Osteoblast (primary cell): ENCODE measurements around the gene MFAP3L. TPM values are rescaled to one million over a fixed set of nuclear protein-coding genes. Genes with fewer than 3 reads are reported as not detected.

Source experiments
- DNase-seq: peaks from one replicate; pipeline ENCODE4 v3.0.0; 2011; ENCODE audit warnings: low spot score, mixed read lengths; ENCODE audit not compliant: insufficient read length; ENCODE audit errors: missing footprints
- H2AFZ ChIP-seq: 2 replicates; pipeline ENCODE4 v1.6.0; 2011; ENCODE audit warnings: mild to moderate bottlenecking, low read length
- H3K27ac ChIP-seq: 2 replicates; pipeline ENCODE4 v1.5.1; 2011; ENCODE audit warnings: mild to moderate bottlenecking, low read depth, low read length, moderate library complexity
- H3K27me3 ChIP-seq: 2 replicates; pipeline ENCODE4 v1.6.0; 2012; ENCODE audit warnings: mild to moderate bottlenecking, control low read depth, inconsistent platforms, low read length, moderate library complexity; ENCODE audit not compliant: insufficient read depth
- H3K36me3 ChIP-seq: 2 replicates; pipeline ENCODE4 v1.5.1; 2011; ENCODE audit warnings: mild to moderate bottlenecking, low read length, control low read depth, moderate library complexity; ENCODE audit not compliant: insufficient read depth
- H3K4me1 ChIP-seq: 2 replicates; pipeline ENCODE4 v1.5.1; 2011; ENCODE audit warnings: mild to moderate bottlenecking, low read length, control low read depth, moderate library complexity; ENCODE audit not compliant: insufficient read depth
- H3K4me2 ChIP-seq: 2 replicates; pipeline ENCODE4 v1.6.0; 2011; ENCODE audit warnings: mild to moderate bottlenecking, low read length; ENCODE audit not compliant: insufficient read depth
- H3K4me3 ChIP-seq: fragments of 200-600 bp; sonication (generic); 3 replicates; pipeline ENCODE4 v1.5.1; 2012; ENCODE audit warnings: mild to moderate bottlenecking, low read length, inconsistent platforms; ENCODE audit not compliant: insufficient read depth
- H3K79me2 ChIP-seq: 2 replicates; pipeline ENCODE4 v1.6.0; 2012; ENCODE audit warnings: mild to moderate bottlenecking, low read length, control low read depth, inconsistent platforms; ENCODE audit not compliant: insufficient read depth
- H3K9me3 ChIP-seq: 2 replicates; pipeline ENCODE4 v1.5.1; 2011; ENCODE audit warnings: low read depth, low read length, control low read depth
- H4K20me1 ChIP-seq: 2 replicates; pipeline ENCODE4 v1.6.0; 2012; ENCODE audit warnings: mild to moderate bottlenecking, low read length, control low read depth; ENCODE audit not compliant: insufficient read depth
- CTCF ChIP-seq: IDR thresholded peaks from 2 replicates; pipeline ENCODE4 v1.5.1; 2011; ENCODE audit warnings: mild to moderate bottlenecking, low read depth, low read length, moderate library complexity; ENCODE audit errors: extremely low read depth
- total RNA-seq: library from RNA; depleted of rRNA; stranded (reverse); fragments of >200 nt; gene quantifications from 2 replicates; pipeline ENCODE4 v1.2.3, GENCODE V29; 2012

MFAP3L gene
- total RNA-seq, 1 donor = 7.6 TPM

DNA sequence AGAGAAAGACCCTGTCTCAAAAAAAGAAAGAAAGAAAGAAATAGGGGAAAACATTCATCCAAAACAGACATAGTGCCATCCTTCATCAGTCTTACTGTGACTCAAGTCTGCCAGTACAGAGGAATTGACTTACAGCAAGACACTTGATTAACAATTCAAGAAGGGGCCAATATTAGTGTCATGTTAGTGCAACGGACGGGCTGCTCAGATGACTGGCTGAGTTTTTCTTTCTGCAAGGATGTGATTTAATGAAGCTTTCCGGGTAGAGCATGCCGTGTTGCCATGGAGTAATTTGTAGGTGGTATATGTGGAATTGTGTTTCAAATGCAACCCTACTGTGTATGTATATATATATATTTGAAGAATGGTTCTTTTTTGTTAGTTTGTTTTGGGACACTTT is 12.6 kb upstream of the MFAP3L start:
- Histone ChIP-seq H3K9me3 (no peaks in the 10 kb centered on the region), H4K20me1 (no peaks in the 10 kb centered on the region), H3K27me3 (no peaks in the 10 kb centered on the region), H3K4me1 (no peaks in the 10 kb centered on the region), H3K4me3 (no peak overlapping the region), H3K4me2 (no peak overlapping the region), H3K36me3 (no peaks in the 10 kb centered on the region), H3K79me2 (no peaks in the 10 kb centered on the region), H3K27ac (no peak overlapping the region), H2AFZ (no peak overlapping the region)
- TF ChIP-seq CTCF = no peak
- DNase-seq = no peak

DNA sequence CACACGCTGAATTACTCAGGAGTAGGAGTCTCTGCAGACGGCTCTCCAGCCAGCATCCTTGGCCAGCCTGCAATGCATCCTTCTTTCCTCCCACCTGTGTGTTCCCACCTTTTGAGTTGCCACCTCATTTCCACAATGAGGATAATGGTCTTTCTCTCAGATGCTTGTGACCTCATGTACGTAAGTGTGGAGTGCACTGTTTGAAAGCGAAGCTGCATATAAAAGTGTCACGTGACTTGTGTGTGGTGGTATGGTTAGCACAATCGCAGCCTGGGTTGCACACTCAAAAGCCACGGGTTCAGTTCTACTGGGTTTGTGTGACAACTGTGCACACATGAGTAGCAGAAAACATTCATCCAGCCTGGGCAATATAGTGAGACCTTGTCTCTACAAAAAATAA is 12.0 kb upstream of the MFAP3L start:
- no peak for DNase-seq
- H3K4me2 ChIP-seq = no peak overlapping the region
- no peaks in the 10 kb centered on the region for H4K20me1 ChIP-seq
- H3K79me2 ChIP-seq = no peaks in the 10 kb centered on the region
- H3K9me3 ChIP-seq = no peaks in the 10 kb centered on the region
- no peak overlapping the region for H3K27ac ChIP-seq
- TF ChIP-seq CTCF = no peak
- no peak overlapping the region for H3K4me3 ChIP-seq
- no peaks in the 10 kb centered on the region for H3K4me1 ChIP-seq
- no peak overlapping the region for H2AFZ ChIP-seq
- H3K36me3 ChIP-seq = no peaks in the 10 kb centered on the region
- no peaks in the 10 kb centered on the region for H3K27me3 ChIP-seq

GRCh38 chr4:170037481-170037880 is 11.3 kb upstream of the MFAP3L start:
- Histone ChIP-seq H3K4me3 (no peak overlapping the region), H2AFZ (no peak overlapping the region), H3K27me3 (no peaks in the 10 kb centered on the region), H4K20me1 (no peaks in the 10 kb centered on the region), H3K79me2 (no peaks in the 10 kb centered on the region), H3K4me2 (no peak overlapping the region), H3K9me3 (no peaks in the 10 kb centered on the region), H3K27ac (no peak overlapping the region), H3K36me3 (no peaks in the 10 kb centered on the region), H3K4me1 (no peaks in the 10 kb centered on the region)
- no peak for DNase-seq
- no peak for TF ChIP-seq CTCF

DNA sequence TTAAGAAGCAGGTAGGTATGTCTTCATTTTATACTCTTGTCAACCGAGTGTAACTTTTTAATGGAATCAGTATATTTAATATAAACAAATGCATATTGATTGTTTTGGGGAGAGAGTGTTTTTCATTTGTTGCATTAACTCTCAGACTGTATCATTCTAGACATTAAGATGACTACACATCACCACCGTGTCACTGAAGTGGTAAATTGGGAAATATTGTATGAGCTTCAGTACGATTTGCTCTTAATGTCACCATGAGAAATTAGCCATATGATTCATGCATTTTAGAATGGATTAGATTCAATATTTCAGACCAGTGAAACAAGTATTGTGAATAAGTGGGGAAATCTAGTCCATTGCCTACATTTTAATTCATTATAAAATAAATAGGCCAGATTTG is 9.7 kb upstream of the MFAP3L start:
- H3K36me3 ChIP-seq = no peaks in the 10 kb centered on the region
- H3K4me3 ChIP-seq = no peak overlapping the region
- H3K79me2 ChIP-seq = no peaks in the 10 kb centered on the region
- no peaks in the 10 kb centered on the region for H3K4me1 ChIP-seq
- H3K9me3 ChIP-seq = no peaks in the 10 kb centered on the region
- no peaks in the 10 kb centered on the region for H4K20me1 ChIP-seq
- H3K27me3 ChIP-seq = no peaks in the 10 kb centered on the region
- no peak for DNase-seq
- no peak overlapping the region for H3K4me2 ChIP-seq
- no peak overlapping the region for H2AFZ ChIP-seq
- no peak overlapping the region for H3K27ac ChIP-seq
- TF ChIP-seq CTCF = no peak
